GM23248 (cell line): ENCODE measurements around the gene METTL27.

Source experiments
- EZH2 ChIP-seq: fragments of 200-600 bp; sonication (generic); IDR thresholded peaks from 2 replicates; pipeline ENCODE4 v1.6.1; 2018; ENCODE audit warnings: antibody characterized with exemption, mild to moderate bottlenecking; ENCODE audit not compliant: insufficient read depth, poor library complexity, severe bottlenecking
- EZH2phosphoT487 ChIP-seq: fragments of 200-600 bp; sonication (generic); IDR thresholded peaks from 2 replicates; pipeline ENCODE4 v1.6.1; 2018; ENCODE audit warnings: antibody characterized with exemption, moderate library complexity, mild to moderate bottlenecking, low read depth; ENCODE audit not compliant: insufficient read depth

- TF ChIP-seq EZH2phosphoT487: no peak
- TF ChIP-seq EZH2: no peak
These were observed 1.5 kb downstream of the METTL27 start for GRCh38 chr7:73840715-73841379.
